Activated CD4-positive, CD25-positive, alpha-beta regulatory T cell treated with anti-CD3 and anti-CD28 coated beads, Interleukin-2, amount 50 U/mL, for 16 hours (primary cell): Measurements from ENCODE around the gene SLC4A3.
A peak's percentile ranks its signal among the peaks of the same experiment; 100 is the strongest.
"Not testable (repeated sequence)": the region's sequence is repeated elsewhere in the genome, so short reads cannot be mapped to it uniquely, and the experiment has no call there.

Source experiments
- DNase-seq: peaks from one replicate; pipeline ENCODE4 v3.0.0-alpha.2; 2020; ENCODE audit warnings: low read depth, low spot score

SLC4A3 gene

DNA sequence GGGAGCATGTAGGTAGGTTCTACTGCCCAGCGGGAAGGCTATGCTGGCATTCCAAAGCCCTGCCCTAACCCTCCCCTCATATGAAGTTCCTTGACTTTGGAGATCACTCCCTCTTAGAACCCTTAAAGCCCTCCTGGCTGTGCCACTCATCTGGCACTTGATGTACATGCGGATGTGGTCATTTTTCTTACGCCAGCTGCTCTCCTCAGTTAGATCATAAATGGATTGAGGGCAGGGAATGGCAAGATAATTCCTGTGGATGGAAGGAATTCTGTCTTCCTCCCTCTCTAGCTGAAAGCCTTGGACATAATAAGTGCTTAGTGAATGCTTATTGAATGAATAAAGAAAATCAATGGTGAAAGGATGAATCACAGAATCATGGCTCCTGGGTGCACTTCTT, 51.6 kb downstream of the SLC4A3 start:
- DNase-seq, result no peak

DNA sequence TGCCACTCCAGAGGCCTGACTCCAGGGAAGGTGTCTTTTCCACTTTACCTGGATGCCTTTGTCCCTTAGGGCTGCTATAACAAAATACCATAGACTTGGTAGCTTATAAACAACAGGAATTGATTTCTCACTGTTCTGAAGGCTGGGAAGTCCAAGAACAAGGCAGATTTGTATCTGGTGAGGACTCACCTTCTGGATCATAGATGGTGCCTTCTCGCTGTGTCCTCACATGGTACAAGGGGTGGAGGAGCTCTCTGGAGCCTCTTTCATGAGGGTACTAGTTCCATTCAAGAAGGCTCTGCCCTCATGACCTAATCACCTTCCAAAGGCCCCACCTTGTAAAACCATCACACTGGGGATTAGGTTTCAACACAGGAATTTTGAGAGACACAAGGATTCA, 52.1 kb downstream of the SLC4A3 start:
- DNase-seq, result no peak

DNA sequence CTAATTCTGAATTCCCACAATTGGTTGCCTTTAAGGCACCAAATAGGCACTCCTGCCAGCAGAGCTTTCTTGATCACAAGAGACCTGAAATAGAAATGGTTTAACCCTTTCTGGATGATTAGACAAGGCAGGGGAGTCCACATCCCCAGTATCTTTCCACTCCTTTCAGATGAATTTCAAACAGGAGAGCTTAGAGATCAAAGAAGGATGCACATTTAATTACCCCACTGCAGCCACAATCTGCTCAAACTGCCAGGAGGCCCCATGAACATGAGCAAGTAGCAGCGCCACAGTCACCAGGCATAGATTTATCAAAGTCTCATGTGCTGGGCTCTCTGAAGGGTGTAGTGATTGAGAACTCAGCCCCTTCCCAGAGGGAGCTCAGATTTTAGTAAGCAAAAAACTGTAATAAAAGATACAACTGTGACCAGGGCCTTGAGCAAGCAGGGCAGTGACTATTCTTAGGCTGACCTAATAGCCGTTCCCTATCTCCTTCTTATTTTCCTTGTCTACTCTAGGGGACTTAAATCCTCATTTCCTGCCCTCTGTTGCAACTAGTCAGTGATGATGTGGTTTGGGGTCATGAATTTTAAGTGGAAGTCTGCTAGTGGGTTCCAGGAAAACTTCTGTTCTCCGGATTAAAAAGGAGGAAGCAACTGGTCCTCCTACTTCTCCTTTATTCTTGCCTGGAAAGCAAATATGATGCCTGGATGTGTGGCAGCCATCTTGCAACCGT, 53.7 kb downstream of the SLC4A3 start:
- no peak for DNase-seq

DNA sequence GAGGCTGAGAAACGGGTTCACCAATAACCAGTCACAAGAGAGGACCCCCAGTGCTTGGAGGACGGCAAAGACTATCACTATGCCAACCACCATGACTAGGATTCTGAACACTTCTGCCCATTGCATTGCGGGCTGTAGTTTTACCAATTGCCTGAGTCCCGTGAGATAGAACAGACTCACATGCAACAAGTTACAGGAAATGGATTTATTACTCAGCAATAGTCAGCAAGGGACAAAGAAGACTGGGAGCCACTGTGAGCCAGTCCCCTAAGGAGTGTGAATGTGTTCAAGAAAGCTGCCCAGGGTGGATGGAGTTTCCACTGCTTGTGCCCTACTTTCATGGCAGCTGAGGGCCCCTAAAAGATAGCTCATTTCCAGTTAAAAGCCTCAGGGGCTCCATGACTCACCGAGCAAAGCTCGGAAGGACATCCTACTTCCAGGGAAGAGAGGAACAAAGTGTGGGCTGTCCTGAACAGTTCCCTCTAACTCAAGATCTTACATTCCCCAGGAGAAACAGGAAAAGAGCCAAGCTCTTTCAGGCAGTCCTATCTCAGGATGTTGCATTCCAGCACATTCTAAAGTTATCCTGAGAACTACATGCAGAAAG, 54.4 kb downstream of the SLC4A3 start:
- no peak for DNase-seq

DNA sequence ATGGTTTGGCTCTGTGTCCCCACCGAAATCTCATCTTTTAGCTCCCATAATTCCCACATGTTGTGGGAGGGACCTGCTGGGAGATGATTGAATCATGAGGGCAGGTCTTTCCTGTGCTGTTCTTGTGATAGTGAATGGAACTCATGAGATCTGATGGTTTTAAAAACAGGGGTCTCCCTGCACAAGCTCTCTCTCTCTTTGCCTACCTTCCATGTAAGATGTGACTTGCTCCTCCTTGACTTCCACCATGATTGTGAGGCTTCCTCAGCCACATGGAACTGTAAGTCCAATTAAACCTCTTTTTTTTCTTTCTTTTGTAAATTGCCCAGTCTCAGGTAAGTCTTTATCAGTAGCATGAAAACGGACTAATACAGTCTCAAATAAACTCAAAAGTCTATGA, 56.0 kb downstream of the SLC4A3 start:
- DNase-seq, result not testable (repeated sequence)

DNA sequence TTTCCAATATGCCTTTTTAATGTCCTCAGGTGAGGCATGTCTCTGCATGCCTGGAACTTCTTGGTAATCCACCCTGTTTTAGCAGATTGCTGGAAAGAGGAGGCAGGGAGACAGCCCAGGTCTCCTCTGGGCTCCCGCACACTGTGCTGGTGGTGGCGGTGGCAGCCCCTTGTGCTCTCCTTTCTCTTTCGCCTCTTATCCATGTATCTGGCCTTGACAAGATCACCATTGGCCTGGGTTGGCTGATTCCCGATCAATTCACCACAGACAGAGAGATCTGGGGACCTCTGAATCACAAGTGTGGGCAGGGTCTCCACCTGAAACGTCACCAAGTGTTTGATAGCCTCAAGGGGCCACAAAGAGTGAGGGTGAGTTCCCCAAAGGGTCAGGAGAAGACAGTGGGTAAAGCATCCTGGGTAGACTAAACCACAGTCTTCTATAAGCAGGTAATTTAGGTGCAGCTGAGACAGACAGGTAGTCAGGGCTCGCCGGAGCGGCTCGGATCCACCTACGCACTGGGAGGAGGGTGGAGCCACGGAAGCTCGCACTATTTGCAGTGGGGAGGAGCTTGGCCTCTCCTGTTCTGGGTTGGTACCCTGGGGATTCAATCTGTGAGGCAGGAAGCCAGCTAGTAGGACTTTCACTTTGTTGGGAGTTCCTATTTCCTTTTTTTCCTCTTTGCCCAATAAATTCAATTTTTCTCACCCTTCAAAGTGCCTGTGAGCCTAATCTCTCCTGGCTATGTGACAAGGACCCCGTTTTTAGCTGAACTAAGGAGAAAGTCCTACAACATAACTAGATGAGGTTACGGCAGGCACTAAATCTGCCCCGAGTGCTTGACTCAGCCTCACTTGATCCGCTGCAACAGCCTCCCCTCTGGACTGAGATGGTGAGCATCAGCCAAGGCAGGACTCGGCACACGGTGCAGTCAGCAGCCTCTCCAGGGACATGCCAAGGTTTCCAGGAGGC, 57.6 kb downstream of the SLC4A3 start:
- DNase-seq, result no peak

DNA sequence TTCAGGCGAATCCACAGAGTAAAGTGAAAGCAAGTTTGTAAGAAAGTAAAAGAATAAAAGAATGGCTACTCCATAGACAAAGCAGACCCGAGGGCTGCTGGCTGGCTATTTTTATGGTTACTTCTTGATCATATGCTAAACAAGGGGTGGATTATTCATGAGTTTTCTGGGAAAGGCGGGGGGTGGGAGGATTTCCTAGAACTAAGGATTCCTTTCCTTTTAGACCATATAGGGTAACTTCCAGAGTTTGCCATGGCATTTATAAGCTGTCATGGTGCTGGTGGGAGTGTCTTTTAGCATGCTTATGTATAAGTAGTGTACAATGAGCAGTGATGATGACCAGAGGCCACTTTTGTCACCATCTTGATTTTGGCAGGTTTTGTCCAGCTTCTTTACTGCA, 59.8 kb downstream of the SLC4A3 start:
- DNase-seq, result no peak

DNA sequence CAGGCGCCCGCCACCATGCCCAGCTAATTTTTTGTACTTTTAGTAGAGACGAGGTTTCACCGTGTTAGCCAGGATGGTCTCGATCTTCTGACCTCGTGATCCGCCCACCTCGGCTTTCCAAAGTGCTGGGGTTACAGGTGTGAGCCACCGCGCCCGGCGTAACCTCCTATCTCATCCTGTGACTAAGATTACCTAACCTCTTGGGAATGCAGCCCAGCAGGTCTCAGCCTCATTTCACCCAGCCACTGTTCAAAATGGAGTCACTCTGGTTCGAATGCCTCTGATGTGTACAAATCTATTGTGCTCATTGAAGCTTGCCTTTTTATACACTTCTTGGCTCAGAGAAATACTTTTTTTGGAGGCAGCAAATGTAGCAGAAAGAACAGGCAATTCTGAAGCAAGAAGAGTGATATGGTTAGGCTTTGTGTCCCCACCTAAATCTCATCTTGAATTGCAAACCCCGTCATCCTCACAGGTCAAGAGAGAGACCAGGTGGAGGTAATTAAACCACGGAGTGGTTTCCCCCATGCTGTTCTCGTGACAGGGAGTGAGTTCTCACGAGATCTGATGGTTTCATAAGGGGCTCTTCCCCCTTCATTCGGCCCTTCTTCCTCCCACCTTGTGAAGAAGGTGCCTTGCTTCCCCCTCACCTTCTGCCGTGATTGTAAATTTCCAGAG, 60.6 kb downstream of the SLC4A3 start:
- DNase-seq, result no peak

DNA sequence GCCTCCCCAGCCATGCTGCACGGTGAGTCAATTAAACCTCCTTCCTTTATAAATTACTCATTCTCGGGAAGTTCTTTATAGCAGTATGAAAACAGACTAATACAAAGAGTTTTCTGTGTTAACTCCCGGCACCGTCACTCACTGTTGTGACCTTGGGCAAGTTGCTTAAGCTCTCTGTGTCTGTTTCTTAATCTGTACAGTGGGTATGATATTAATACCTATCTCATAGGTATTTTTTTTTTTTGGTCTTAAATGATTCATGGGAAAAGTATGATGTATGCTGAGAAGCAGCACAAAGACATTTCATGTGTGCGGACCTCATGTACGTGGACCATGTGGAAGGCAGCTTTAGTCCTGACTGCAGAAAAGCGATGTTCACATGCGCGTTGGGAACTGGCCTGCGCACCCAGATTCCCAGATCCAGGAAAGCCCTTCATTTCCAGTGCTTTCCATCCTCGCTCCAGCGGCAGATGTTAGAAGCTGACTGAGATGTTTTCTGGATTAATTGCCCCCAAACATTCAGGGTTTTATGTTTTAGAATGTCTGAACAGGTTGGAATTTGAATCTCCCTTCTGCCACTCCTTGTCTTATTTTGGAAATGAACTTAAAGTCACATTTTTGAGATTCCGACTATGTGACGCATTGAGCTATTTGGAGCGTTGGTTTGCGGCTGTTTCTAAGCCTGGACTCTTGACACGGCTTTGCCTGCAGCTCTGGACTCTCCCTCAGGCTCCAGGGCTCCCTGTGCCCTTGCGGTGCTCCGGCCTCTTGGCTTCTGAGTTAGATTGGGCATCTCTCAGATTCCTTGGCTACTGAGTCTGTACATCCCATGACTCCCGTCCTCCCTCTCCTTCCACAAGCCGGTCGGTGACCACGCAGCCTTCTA, 61.4 kb downstream of the SLC4A3 start:
- no peak for DNase-seq

DNA sequence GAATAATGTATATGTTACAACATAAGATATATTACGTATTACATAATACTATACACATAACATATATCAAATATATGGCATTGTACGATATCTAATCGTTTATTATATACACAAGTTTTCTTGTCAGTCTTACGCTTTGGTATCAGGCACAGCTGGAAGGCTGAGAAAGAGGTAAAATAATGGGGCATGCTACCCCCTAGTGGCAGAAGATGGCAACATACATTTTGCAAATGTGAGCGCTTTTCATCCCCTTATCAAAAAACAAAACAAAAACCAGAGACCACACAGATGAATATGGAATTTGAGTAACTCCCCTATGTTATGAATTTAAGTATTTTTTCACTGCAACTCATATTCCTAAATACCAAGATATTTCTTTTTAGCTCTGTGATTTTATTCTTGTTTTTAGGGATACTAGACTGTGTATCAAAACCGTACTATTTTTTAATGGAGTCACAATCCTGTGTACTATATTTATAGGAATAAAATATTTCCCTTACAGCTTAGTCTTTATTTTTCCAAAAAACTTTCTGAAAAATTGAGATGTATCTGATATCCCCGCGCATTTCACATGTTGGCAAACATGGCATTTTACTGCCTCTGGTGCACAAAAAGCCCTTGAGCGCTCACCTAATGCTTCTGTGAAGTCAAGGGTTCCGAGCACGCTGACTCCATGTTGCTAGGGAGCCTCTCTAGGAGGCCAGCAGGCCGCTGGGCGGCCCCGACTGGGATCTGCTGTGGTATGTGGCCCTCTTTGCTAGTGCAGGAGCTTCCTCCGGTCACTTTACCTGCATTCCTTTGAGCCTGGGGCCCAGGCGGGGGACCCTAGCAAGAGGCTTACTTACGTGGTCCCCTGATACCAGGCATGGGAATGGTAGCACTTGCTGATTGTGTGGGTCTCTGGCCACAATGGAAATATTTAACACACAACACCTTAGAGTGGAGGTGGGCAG, 62.5 kb downstream of the SLC4A3 start:
- DNase-seq, result peak; percentile 10

DNA sequence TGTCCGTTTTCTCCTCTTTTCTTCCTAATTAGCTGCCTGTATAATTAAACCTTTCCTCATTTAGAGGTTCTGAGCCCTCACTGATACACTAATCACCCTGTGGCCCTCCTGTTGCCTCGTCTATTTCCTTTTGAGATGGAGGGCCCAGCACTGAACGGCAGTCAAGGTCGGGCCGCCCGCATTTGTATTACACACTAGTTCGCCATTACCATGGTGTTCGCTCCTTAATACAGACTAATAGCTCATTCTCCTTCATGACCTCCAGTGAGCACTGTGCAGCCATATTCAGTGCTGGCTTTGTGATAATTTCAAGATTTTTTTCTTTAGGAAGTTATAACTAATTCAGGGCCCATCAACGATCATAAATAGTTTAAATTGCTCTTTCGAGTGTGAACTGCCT, 64.1 kb downstream of the SLC4A3 start:
- DNase-seq, result no peak
